ENCODE data around the gene CCDC136.
A peak's percentile ranks its signal among the peaks of the same experiment; 100 is the strongest.

The CCDC136 gene

DNA sequence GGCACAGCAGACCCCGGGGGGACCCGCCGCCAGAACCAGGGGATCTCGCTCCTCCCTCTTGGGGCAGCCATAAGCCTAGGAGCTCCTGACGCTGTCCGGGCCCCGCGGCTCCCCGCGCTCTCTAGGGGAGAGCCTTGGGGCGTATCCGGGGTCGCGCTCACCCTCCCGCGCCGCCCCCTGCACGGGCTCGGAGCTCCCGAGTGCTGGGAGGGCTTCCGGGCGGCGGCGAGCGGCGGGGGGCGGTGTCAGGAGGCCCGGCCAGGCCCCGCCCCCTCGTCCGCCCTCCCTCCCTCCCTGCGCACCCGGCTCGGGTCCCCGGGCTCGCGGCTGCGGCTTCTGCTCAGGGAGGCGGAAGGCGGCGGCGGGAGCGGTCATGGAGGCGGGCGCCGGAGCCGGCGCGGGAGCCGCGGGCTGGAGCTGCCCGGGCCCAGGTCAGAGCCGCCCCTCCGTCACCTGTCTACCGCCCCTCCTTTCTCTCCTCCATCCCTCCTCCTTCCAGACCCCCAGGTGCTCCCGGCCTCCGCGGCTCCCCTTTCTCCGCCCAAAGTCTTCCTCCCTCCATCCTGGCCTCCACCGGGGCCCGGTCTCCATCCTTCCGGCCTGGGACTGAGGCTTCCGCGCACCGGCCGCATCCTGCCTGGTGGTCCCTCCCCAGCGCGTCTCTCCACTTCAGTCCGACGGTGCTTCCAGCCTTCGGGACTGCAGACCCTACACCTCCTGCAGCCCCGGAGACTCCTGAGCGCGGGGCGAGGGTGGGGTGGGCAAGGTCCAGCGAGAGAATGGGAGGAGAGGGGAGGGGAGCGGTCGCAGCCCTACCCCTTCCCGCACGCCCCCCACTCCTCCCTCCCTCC is at the start of gene CCDC136:
TSS of gene CCDC136 (plus strand) at position 848 of the 851 bp plus-strand sequence. CDS start 444 bp downstream, outside the sequence.
- peak; percentile 69 for DNase-seq

DNA sequence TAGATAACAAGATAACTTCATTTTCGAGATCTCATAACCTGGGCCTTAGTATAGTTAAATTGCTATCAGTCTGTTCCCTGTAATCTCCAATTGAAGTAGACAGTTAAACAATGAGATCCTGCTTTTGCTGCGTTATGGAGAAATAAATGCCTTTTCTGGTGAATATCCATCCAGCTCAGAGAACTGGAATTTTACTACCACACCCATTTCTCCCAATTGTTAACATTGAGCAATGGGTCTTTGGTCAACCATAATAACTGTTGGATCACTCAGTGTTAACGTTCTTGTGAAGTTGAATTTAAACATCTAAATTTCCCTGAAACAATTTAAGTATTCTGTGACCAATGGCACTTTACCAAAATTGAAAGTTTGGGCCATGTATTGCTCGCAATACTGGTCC is 49.6 kb upstream of the CCDC136 start:
- no peak for DNase-seq

DNA sequence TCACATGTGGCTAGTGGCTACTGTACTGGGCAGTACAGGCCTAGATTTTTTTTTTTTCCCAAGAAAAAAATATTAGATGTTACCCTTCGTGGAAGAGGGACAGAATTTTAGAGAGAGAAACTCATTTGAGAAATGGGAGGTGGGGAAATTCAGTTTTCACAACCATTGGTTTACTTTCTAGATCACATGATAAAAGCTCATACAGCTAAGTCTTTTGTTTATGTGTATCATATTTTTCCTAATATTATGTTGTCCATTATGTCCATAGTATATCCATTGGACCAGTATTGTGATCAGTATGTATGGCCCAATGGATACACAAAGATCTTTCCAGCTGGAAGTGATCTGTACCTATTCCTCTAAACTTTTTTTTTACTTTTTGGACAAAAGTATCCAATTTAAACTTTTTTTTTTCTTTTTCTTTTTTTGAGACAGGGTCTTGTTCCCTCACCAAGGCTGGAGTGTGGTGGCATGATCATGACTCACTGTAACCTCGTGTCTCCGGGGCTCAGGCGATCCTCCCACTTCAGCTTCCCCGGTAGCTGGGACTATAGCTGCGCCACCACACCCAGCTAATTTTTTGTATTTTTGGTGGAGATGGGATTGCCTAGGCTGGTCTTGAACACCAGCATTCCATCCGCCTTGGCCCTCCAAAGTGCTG is 48.5 kb upstream of the CCDC136 start:
- DNase-seq, result no peak

- no peak for DNase-seq
Observed at GRCh38 chr7:128744366-128744905, 47.3 kb upstream of the CCDC136 start.

GRCh38 chr7:128745706-128746105 is 46.1 kb upstream of the CCDC136 start:
- DNase-seq, result no peak

GRCh38 chr7:128747327-128748079 is 44.3 kb upstream of the CCDC136 start:
- no peak for DNase-seq

DNA sequence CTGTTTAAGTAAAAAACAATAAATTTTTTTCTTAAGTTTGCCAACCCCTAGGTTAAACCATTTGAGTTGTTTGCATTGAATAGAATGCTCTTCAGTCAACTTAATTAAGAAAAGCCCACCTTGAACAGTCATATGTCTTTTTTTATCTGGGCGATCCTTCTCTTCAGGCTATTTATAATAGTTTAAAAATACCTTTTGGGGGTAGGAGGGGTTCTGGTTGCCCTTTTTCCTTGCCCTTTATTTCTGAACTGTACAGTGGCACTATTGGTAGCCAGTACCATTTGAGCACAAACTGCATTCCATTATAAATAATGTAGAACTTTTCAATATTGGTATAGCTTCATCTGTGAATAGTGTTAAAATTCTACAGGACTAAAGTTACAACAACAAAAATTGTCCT is 39.5 kb upstream of the CCDC136 start:
- DNase-seq, result no peak

DNA sequence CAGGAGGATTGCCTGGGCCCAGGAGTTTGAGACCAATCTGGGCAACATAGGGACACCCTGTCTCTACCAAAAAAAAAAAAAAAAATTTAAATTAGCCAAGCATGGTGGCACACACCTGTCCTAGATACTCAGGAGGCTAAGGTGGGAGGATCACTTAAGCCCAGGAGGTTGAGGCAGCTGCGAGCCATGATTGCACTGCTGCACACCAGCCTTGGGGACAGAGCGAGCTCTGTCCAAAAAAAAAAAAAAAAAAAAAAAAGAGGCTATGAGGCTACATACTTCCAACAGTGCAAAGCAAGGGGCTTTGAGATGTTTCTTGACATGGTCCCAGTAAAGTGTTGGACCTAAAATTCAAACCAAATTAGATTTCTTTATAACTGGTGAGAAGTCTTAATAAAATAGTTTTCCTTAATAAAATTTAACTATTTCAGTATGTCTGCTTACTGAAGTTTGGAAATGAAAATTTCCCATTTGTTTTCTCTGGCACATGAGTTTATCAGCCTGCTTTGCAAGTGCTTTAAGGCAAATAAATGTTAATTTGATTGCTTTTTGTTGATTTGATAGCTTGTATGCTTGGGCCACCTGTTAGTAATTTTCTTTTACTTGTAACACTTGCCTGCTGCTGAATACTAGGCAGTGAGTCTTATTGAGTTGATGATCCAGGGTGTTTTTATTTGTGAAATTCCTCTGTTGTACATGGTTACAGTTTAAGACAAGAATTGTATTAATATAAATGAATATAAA is 36.5 kb upstream of the CCDC136 start:
- DNase-seq, result no peak

DNA sequence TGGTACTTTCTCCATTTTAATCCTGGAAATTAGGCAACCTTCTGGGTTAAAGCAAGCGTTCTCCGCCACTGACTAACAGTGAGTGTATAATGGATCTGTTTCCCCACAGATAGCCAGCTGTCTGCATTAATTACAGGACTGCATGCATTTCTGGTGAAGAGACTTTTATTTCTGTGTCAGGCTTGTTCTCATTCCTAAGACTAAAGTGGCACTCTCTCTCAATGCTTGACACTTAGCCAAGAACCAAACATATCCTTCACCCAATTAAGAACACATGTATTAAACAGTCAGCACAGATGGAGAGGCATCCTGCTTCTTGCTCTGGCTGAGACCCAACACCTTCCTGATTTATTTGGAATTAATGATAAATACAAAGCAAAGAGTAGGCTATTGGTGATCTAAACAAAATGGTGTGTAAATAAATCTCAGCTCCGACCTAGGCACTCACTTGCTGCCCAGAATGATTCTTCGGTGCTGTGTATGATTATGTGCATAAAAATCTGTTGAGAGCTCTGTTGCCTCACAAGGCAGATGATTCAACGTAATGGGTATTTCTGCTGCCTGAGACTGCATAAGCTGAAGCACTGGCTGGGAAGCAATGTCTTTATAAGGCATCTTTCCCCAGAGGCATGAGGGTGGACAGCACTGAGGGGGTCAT is 35.8 kb upstream of the CCDC136 start:
- DNase-seq, result no peak

GRCh38 chr7:128757203-128757602 is 34.6 kb upstream of the CCDC136 start:
- DNase-seq, result no peak

DNA sequence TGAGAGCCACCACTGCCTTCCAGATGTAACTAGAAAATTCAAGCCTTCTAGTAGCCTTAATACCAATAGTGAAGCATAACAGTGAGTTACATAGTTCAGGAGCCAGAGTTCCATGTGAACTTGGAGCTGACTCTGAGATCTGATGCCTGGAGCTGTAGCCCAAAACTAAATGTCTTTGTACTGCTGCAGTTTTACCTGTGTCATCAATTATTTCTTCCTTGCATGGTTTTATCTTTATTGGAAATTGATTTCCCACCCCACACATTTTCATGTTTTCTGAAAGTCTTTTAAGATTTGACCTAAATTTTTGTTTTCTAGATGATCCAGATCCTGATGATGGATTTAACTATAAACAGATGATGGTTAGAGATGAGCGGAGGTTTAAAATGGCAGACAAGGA is 33.2 kb upstream of the CCDC136 start:
- DNase-seq, result no peak

- DNase-seq, result no peak
Observed at GRCh38 chr7:128759242-128759641, 32.5 kb upstream of the CCDC136 start.

GRCh38 chr7:128763541-128763940 is 28.2 kb upstream of the CCDC136 start:
- no peak for DNase-seq

- no peak for DNase-seq
Observed at GRCh38 chr7:128767475-128768110, 24.2 kb upstream of the CCDC136 start.

- no peak for DNase-seq
Observed at GRCh38 chr7:128770233-128770632, 21.5 kb upstream of the CCDC136 start.

GRCh38 chr7:128773604-128774003 is 18.2 kb upstream of the CCDC136 start:
- no peak for DNase-seq

DNA sequence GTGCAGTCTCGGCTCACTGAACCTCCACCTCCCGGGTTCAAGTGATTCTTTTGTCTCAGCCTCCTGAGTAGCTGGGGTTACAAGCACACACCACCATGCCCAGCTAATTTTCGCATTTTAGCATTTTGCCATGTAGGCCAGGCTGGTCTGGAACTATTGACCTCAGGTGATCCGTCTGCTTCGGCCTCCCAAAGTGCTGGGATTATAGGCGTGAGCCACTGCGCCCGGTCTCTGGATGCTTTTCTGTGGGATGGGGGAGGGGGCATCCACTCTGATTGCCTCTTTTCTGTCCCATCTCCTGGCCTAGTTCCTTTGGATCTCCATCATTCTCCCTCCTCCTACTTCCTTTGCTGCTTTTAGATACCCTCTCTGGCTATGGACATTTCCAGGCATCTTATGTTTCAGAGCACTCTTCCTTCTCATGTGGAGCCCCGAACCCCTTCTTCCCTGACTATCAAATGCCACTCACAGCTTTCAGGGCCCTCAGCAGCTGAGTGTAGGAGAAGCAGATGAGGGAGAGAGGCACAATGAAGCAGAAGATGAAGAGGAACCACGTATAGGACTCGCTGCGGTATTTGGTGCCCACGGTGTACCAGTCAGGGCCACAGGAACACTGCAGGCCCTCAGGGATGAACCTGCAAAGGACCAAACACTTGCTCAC is 17.6 kb upstream of the CCDC136 start:
- no peak for DNase-seq

DNA sequence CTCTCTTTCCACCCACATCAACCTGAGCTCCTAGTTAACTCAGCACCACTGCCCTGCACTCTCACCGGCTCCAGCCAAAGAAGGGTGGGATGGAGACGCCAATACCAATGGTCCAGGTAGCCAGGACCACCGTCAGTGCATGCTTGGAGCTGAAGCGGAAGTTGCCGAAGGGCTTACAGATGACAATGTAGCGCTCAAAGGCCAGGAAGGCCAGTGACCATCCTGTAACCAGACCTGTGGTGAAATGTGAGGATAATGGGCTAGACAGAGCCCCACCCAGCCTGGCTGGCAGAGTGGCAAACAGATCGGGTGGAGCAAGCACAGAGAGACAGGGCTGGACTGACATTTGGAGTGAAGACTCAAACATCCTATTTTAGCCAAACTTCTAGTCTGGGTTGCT is 16.8 kb upstream of the CCDC136 start:
- no peak for DNase-seq

GRCh38 chr7:128775744-128776474 is 15.9 kb upstream of the CCDC136 start, which contains the start of gene OPN1SW:
Gene OPN1SW, minus strand, starts transcription at chr7:128775794. Its CDS starts 13 bp downstream, at chr7:128775781.
- DNase-seq, result no peak

Data from activated CD4-positive, alpha-beta T cell treated with anti-CD3 and anti-CD28 coated beads, Interleukin-2, amount 50 U/mL, for 16 hours (primary cell).